Activated naive CD8-positive, alpha-beta T cell treated with anti-CD3 and anti-CD28 coated beads, Interleukin-2, amount 50 U/mL, for 16 hours (primary cell): Measurements from ENCODE around the gene OR7C1.
"Not testable (repeated sequence)": the region's sequence is repeated elsewhere in the genome, so short reads cannot be mapped to it uniquely, and the experiment has no call there.

Experiments
- DNase-seq: peaks from one replicate; pipeline ENCODE4 v3.0.0-alpha.2; 2020; ENCODE audit warnings: low read depth, low spot score

The OR7C1 gene

DNA sequence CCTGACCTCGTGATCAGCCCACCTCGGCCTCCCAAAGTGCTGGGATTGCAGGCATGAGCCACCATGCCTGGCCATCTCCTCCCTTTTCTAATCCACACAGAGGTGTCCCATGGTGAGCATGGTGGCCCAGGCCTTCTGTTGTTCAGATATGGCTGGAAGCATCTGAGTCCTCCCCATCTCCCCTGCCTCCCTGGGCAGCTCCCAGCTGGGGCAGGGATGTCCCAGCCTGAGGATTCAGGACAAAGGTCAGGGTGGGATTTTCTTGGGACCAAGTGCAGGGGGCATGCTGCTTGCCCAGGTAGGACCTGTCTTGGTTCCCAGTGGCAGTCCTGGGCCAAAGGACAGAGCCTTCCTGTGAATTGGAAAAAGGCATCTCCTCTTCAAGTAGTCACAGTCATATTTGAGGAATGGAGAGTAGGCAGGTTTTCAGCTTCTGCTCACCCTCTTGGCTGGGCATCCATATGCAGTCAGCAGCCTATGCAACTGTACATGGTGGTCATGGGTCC, 67.5 kb downstream of the OR7C1 start:
- DNase-seq: no peak

DNA sequence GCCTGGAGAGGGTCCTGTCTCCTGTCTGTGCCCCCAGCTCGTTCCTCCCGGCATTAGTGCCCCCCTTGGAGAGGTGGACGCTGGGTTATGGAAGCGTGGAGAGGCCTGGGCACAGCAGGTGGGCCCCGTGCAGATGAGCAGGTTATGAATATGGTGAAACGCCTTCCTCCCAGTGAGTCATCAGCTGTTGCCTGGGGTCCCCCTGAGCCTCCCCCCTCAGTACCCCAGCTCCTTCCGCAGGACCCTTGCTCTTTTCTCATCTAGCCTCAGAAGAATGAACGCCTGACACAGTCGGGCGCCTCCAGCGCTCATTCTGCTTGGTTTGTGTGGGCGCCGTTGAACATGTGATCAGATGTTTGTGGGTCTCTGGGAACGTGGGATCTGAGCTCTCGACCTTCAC, 69.1 kb downstream of the OR7C1 start:
- not testable (repeated sequence) for DNase-seq

GRCh38 chr19:14765403-14765802, 69.6 kb downstream of the OR7C1 start:
- DNase-seq: not testable (repeated sequence)

GRCh38 chr19:14764401-14764800, 70.6 kb downstream of the OR7C1 start:
- no peak for DNase-seq

GRCh38 chr19:14763497-14764145, 71.4 kb downstream of the OR7C1 start:
- no peak for DNase-seq

DNA sequence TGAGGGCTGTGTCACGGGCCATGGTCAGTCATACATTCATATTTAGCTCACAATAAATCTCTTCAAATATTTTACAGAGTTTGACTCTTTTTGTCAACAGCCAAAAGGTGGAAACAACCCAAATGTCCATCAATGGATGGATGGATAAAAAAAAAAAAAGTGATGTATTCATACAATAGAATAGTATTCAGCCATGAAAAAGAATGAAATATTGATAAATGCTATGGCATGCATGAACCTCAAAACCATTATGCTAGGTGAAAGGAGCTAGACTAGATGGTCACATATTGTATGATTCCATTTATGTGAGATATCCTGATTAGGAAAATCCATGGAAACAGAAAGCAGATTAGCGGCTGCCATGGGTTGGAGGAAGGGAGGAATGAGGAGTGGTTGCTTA, 72.9 kb downstream of the OR7C1 start:
- no peak for DNase-seq

- DNase-seq: no peak
Observed at GRCh38 chr19:14761607-14762006, 73.4 kb downstream of the OR7C1 start.

DNA sequence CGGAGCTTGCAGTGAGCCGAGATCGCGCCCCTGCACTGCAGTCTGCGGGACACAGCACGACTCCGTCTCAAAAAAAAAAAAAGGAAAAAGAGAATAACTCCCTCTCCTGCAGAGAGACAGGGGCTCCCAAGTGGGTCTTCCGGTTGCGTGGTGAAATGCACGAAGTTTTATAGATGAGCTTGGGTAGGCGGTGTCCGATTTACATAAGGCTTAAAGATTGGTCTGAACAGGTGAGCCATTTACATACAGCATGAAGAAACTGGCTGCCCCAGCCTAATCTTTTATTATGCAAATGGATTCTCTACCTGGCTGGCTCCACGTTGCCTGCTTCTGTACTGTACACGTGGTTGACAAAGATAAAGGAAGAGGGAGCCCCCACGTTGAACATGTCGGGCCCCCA, 76.2 kb downstream of the OR7C1 start:
- DNase-seq: no peak

- DNase-seq: no peak
Observed at GRCh38 chr19:14748601-14749000, 86.4 kb downstream of the OR7C1 start.
